ENCODE data around the gene IFT57.
A peak's percentile ranks its signal among the peaks of the same experiment; 100 is the strongest.

IFT57 gene

DNA sequence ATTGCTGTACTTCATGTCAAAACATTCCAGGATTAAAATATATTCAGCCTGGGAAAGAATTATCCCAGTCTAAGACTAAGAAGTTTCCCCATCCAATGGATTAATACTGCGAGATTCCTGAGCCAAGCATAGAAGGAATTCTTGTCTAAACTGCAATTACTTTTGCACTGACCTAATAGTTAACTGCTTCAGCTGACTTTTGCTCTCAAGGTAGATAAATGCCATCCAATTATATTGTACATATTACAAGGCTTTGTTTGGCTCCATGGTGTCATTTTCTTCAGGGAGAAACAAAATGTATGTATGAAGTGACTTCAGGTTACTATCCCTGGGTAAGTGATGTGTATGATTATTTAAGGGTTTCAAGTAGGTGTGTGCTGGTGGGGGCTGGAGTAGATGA, 6.1 kb upstream of the IFT57 start:
- no peak for DNase-seq (ENCODE audit: low spot score)
- TF ChIP-seq CTCF (IDR thresholded peaks at IDR 0.05; ENCODE audit: extremely low read depth, missing control alignments): no peak

GRCh38 chr3:108227131-108227530, 4.9 kb upstream of the IFT57 start:
- TF ChIP-seq CTCF (IDR thresholded peaks at IDR 0.05; ENCODE audit: extremely low read depth, missing control alignments): no peak

DNA sequence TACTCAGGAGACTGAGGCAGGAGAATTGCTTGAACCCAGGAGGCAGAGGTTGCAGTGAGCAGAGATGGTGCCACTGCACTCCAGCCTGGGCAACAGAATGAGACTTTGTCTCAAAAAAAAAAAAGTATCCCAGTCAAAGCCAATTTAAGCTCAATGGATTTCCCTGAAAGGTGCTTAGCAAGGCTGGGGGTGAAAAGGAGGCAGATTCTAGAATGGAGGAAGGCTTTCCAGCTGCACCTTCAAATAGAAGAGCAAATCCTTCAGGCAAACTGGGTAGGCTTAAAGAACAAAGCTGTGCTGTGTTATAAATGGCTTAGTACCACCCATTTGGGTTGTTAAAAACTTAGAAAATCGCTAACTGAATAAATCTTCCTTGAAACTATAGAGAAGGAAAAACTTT, 3.0 kb upstream of the IFT57 start:
- no peak for TF ChIP-seq CTCF (IDR thresholded peaks at IDR 0.05; ENCODE audit: extremely low read depth, missing control alignments)
- no peak for DNase-seq (ENCODE audit: low spot score)

More at GRCh38 chr3:108227131-108227530, 4.9 kb upstream of the IFT57 start:
- DNase-seq (ENCODE audit: low spot score): no peak

- no peak for DNase-seq (ENCODE audit: low spot score)
- no peak for TF ChIP-seq CTCF (IDR thresholded peaks at IDR 0.05; ENCODE audit: extremely low read depth, missing control alignments)
These were observed 1.7 kb upstream of the IFT57 start for GRCh38 chr3:108223928-108224327.

- TF ChIP-seq CTCF (IDR thresholded peaks at IDR 0.05; ENCODE audit: extremely low read depth, missing control alignments): no peak
- DNase-seq (ENCODE audit: low spot score): no peak
These were observed 785 bp upstream of the IFT57 start for GRCh38 chr3:108222853-108223565.

GRCh38 chr3:108221393-108221792, 831 bp downstream of the IFT57 start:
- no peak for DNase-seq (ENCODE audit: low spot score)
- TF ChIP-seq CTCF (IDR thresholded peaks at IDR 0.05; ENCODE audit: extremely low read depth, missing control alignments): no peak

DNA sequence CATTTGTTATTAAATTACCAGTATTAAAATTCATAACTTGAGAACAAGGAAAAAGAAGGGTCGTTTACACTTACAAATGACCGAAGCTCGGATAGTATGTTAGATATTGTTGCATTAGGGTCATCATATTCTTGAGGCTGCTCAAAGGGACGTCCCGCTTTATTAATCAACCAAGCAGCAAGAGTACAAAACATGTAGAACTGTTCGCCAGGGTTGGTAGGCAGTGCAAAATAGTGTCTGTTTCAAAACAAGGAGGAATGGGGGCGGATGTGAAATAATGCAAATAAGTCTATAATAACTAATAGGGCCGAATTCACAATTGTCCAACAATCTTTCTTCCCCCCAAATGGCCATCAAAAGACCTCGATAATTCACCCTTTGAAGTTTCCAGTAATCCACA, 2.9 kb downstream of the IFT57 start:
- peak; percentile 28 for DNase-seq (ENCODE audit: low spot score)
- no peak for TF ChIP-seq CTCF (IDR thresholded peaks at IDR 0.05; ENCODE audit: extremely low read depth, missing control alignments)
